Breast epithelium (tissue), 3 donors: ENCODE results near the gene STAT6.

Source experiments
- CTCF ChIP-seq, 3 donors: fragments of 450-650 bp; IDR thresholded peaks; one replicate each; pipeline ENCODE4 v1.5.1; 2016 to 2017; ENCODE audit warnings: antibody characterized with exemption in 3 of 3, mild to moderate bottlenecking in 3 of 3, moderate library complexity in 3 of 3
- POLR2A ChIP-seq: fragments of 450-650 bp; IDR thresholded peaks from one replicate; pipeline ENCODE4 v1.6.1; 2016; ENCODE audit warnings: antibody characterized with exemption, mild to moderate bottlenecking, moderate library complexity
- POLR2AphosphoS5 ChIP-seq, 3 donors: sonication (generic); formaldehyde crosslinking; IDR thresholded peaks; one replicate each; pipeline ENCODE4 v1.6.1; 2017; ENCODE audit warnings: antibody characterized with exemption in 3 of 3

GRCh38 chr12:57085999-57086492, 25.1 kb downstream of the STAT6 start:
- TF ChIP-seq CTCF (IDR thresholded peaks at IDR 0.05), result no peak
- no peak for TF ChIP-seq POLR2AphosphoS5 (IDR thresholded peaks at IDR 0.05)
- no peak for TF ChIP-seq POLR2A
